GM18511 (cell line): ENCODE data around the gene ISG20L2.
A peak's percentile ranks its signal among the peaks of the same experiment; 100 is the strongest.

Experiments
- ATAC-seq: cut with Tn5 transposase; IDR thresholded peaks from one replicate; pipeline ENCODE4 v1.9.1; 2021; ENCODE audit warnings: mild to moderate bottlenecking, moderate library complexity; ENCODE audit not compliant: unreplicated experiment

Gene ISG20L2

DNA sequence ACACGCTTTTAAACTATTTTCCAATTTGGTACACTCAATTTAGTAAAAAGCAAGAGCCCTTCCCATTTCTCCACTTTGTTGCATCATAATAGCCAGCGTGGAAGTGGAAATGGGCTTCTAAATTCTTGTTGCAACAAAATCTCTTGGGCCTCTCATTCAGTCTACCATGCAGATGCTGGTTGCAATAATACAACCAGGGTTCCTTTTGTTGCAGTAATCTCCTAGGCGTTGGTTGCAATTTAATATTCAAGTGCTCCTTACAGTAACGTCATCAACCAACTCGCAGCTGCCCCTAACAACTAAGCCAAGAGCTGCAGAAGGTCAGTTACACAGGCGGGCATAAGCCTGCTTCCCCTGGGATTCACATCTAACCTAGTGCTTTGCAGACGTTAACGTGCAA is 25.7 kb upstream of the ISG20L2 start:
- no peak for ATAC-seq

DNA sequence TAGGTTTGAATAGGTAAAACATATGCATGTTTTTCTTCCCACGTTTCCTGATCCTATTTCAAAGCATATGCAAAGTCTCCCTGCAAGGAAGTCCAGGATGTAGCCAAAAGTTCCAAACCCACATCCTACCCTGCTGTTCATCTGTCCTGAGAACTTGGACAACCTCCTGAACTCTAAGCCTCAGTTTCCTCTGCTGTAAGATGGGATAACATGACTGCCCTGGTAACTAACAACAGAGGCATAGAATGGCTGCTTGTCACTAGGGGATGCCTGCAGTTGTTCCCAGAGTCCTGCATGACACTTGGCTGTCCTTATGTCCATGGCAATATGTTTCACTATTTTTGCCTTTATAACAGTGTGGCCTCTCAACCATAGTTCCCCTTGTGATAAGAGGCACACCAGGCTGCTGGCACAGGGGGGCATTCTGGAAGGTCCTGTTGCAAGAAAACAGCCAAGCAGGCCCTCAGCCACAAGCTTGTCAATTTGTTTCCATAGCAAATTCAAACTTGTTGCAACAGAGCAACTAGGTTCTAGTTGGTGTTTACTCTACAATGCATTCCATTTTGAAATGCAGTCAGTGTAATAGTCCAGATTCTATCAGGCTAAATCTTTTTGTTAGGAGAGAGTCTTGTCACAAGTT is 24.4 kb upstream of the ISG20L2 start:
- ATAC-seq = no peak

DNA sequence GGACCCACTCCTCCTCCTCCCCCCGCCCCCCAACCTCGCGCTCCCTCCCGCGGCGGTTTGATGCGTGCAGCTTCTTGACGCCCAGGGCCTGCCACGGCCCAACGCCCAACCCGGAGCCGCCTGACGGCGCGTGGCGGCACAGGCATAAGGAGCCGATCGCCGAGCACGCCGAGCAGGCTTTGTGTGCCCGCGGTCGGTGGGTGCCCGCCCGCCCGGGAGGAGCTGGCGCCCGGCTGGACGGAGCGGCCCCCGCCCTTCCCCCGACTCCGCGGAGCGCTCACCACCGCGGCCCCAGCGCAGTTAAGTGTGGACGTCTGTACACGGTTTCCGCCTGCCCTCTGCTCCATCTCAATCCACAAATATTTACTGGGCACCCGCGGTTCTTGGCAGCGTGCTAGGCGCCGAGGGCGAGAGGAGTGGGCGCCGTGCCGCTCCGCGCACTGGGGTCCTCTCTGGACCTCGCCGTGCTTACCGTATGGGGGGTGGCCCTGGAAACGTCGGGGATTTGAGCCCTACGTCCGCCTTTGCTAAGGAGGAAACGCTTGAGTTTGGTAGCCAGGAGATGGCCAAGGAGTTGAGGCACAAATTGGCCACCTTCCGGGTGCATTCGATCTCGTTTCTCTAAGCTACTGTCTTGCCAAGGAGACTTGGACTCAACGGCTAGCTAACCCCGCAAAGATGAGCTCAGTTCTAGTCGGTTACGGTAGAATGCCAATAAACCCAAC is 23.4 kb upstream of the ISG20L2 start:
- ATAC-seq = peak; percentile 70

DNA sequence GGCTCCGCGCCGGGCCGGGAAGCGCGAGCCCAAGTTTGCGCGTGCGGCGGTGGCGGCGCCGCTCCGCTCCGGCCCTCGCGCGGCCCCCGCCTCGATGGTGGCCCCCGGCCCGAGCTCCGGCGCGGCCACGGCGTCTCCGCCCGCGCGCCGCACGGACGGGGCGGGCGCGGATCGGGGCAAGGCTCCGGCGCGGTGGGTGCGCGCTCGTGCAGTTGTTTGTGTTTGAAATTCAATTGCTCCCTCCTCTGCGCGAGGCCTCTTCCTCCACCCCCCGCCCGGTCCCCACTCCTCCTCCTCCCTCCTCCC is 22.8 kb upstream of the ISG20L2 start, which contains the start of gene HDGF:
HDGF (minus strand) TSS at position 225 of the 306 bp plus-strand sequence. CDS start 246 bp downstream, outside the sequence.
- ATAC-seq = peak; percentile 26

DNA sequence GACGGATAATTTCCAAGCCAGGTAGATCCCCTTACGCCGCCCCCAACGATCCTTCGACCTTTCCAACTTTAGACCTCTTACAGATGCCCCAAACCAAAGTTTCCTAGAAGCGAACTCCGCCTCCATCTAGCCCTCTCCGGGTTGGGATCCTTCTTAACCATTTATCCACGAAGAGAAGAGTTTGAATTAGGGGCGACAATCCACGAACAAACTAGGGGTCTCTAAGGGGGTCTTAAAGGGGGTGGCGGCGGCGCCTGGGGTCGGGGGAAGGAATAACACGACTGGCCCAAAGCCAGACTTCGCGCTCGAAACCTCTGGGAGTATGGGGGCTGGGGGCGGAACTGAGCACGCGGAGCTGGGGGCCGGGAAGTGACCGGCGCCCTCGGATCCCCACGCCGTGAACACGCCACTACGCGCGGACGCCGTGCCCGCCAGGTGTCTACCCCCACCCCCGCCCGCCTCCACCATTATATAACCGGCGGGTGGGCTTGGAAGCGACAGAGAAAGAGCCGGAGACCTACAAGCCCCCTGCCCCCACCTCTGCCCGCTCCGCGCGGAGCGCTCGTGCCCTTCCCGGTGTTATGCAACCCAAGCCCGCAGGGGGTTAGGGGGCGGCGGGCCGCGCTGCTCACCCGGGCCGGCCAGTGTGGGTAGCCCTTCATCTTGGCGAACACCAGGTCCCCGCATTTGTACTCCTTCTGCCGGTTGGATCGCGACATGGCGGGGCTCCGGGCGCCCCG is 22.3 kb upstream of the ISG20L2 start:
- peak; percentile 24 for ATAC-seq

DNA sequence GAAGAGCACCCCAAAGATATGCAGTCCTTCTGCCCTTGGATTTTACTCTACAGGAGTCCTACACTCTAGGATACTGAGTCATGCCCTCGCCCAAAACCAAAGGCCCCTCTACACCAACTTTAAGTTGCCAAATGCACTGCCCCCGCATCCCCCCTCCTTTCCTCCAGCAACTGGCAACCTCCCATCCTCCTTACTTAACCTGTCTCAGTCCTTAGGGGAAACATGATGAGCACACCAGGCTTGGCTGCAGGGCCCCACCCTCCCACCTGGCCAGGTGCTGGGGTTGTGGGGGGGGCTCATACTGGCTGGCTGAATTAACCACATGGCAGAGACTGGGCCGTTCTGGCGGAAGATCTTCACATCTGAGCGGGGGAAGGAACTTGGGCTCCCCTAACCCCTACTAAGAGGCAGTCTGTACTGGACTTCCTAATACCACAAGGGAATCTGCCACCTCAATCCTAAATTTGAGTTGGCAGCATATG is 21.7 kb upstream of the ISG20L2 start:
- no peak for ATAC-seq

DNA sequence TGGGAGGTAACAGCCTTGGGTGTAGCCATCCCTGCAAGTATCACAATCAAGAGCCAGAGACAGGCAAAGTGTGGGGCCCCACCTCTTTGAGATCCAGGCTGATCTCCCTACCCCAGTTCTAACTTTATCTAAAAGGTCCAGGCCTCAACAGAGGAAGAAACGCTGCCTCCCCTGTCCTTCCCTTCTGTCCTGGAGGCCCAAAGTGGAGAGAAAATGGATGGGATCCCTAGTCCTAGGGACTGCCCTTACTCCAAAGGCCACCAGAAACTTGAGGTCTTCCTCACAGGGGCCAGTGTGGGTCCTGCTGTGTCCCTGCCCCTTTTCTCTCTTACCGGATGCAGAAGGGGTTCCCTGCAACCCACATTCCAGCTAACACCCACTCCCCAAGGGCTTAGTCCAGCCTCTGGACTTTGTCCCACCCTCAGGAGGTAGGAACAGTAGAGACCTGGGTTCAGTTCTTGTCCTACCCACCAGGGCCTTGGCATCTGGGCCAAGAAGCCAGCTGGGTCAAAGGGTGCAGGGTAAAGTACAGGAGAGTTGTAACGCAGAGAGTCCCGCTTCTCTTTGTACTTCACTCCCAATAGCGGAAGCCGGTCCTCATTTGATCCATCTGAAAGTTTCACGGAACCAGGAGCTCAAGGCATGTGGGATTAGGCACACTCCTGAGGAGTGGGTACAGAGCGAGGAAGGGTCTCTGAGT is 21.0 kb upstream of the ISG20L2 start:
- no peak for ATAC-seq

DNA sequence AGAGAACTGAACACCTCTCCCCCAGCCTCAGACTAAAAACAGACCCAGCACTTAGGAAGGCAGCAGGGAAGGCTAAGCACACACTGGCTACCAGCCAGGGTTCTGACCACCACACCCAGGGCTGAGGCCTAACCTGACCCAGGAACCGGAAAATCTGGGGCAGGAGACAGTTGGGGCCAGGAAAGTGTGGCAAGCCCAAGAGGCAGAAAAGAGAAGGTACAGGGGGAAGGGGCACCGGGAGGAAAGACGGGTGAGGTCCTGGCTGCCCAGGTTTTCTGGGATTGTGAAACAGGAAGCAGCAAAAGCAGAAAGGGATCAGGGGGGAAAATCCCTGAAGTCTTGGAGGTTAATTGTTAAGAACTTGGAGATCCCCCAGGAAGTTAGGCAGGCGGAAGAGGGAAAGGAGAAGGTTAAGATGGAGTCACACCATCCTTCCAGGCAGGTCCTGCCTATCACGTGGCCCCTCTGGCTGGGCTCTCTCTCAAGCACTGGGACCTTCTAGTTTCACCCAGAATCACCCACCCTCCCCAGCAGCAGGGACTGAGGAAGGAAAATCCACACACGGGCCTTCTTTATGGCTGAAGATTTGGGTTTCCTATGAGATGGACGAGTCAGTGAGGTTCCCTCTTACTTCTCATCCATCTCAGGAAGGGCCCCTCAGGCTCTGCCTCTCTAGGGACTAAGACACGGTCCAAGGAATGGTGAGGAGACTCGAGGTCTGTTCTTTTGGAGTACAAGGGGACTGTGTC is 20.3 kb upstream of the ISG20L2 start:
- ATAC-seq = no peak

DNA sequence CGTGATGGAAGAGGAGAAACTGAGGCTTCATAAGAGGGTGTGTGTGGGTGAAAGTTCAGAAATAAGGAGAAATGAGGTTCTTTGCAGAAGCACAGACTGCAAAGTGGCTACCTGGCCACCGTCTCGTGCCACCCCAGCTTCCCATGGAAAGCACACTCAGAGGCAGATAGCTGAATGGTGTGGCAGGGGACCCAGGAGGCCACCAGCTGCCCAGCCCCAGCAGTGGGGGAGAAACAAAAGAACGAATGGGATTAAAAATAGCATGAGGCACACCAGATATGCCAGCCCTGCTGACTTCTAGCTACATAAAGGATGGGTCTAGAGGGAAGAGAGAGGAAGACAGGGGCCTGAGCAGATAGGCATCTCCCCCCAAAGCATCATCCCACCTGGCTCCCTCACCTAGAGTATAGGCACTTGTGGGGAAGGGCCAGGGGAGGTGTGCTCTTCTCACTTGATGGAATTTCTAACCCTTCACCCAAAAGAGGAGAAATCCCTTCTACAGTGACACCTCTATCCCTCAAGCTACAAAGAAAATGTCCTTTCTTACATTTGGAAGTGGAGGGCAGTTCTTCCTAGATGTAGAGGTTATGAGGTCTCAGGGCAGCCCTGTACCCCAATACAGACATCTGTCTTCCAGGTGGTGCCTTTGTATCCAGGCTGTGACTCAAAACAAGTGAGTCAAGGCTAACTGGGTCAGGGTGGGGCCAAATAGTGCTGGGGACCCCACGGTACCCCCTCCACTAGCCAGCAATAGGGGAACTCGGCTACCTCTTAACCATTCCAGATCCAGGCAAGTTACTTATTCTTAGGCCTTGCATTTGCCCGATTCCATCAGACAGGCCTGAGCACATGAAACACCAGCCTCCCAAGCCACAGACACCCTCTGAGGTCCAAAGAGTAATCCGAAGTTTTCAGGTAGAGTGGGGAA is 19.4 kb upstream of the ISG20L2 start:
- no peak for ATAC-seq

DNA sequence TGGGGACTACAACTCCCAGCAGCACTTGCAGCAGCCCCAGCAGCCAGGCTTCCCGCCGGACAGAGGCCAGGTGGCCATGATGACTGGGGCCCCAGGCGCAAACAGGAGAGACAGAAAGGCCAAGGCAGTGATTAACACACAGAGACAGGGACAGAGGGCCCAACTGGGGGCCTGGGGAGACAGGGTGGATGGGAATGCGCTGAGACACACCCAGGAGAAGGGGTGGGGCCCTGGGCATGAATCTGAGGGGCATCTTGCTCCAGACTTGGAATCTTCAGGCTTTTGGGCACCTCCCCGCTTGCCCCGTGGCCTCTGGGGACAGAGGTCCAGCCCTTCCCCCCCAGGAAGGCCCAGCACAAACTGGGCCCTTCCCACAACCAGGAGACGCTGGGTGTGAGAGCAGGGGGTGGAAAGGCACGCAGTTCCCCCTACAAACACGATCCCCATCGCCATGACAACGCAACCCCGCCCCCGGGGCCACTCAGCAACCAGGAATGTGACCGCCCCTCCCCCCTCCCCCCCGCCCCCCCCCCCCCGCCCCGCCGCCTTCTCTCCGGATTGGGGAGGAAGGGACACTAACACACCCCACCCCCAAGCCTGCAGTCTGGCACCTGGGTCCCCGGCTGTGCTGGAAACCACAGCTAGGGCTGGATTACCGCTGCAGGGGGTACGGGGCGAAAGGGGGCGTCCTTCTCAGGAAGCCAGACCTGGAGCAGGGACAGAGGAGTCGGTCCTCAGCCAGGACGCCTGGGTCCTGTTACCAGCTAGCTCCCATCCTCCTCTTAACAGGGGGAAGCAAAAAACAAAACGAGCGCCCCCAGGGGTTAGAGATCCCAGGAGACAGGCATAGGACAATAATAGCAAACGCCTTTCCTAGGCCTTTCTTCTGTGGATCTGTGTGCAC is 18.4 kb upstream of the ISG20L2 start:
- ATAC-seq = no peak

DNA sequence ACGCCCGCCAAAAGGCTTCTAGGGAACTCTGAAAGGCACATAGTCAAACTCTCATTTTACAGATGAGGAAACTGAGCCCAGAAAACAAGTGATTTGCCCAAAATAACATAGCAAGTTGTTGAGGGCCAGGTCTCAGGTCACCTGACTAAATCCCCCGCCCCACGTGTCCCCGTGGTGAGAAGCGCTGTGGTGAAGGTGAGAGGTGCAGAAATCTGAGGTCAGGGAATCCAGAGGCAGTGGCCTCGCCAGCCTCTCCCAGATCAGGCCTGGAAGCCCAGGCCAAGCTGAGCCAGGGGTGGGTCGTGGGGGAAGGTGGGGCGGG is 17.8 kb upstream of the ISG20L2 start:
- ATAC-seq = no peak

DNA sequence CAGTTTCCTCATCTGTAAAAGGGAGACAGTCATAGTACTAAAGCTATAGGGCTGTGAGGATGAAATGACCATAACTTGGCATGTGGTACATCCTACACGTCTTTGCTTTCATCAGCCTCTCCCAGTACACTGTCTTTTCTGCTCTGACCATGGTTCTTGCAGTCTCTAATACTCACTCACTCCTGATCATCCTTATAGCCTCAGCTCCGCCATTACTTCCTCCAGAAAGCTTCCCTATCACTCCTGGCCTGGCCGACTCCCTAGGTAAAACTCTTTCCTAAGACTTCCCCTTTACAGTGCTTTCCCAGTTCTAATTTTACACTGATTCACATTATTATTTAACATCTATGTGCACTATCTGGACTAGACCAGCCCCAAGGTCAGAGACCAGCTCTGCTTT is 17.3 kb upstream of the ISG20L2 start:
- no peak for ATAC-seq

DNA sequence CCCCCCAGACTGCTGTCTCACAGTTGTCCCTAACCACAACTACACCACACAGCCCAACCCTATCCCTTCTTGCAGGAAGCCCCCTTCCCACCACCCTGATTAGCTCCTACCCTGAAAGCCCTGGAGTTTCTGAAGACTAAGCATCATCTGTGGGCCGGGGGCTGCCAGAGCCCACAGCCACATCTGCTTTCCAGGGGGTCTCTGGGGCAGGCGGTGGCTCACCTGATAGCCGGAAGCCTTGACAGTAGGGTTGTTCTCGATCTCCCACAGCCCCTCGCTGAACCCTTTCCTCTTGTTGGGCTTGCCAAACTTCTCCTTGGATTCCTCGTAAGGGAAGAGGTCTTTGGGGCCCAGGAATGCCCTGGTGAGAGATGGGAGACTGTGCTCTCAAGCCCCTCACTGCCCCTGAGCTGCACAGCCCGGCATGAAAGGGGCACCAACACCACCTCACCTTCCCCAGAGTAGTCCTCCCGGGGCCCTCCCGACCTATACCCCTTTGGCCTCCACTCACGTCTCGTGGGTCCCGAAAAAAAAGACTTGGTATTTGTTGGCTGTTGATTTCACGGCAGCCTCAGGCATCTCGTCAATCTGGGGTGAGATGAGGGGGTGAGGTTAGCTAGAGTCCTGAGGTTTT is 16.3 kb upstream of the ISG20L2 start:
- ATAC-seq = no peak

DNA sequence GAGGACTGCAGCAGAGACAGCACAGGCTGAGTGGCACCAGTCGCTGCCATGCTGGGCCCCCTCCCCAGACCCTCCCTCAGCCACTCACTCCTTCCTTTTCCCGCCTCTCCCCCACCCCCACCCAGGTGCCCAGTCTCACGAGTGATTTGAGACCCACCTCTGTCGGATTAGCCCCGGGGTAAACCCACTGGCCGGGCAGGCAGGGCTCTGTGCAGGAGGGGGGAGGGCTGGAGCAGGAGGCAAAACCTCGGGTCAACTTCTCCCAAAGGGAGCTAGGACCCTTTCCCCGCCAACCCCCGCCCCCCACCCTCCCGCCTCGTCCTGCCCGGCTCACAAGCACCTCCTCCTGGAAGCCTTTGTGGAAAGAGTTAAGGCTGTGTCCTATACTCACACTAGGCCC is 15.8 kb upstream of the ISG20L2 start:
- ATAC-seq = no peak

DNA sequence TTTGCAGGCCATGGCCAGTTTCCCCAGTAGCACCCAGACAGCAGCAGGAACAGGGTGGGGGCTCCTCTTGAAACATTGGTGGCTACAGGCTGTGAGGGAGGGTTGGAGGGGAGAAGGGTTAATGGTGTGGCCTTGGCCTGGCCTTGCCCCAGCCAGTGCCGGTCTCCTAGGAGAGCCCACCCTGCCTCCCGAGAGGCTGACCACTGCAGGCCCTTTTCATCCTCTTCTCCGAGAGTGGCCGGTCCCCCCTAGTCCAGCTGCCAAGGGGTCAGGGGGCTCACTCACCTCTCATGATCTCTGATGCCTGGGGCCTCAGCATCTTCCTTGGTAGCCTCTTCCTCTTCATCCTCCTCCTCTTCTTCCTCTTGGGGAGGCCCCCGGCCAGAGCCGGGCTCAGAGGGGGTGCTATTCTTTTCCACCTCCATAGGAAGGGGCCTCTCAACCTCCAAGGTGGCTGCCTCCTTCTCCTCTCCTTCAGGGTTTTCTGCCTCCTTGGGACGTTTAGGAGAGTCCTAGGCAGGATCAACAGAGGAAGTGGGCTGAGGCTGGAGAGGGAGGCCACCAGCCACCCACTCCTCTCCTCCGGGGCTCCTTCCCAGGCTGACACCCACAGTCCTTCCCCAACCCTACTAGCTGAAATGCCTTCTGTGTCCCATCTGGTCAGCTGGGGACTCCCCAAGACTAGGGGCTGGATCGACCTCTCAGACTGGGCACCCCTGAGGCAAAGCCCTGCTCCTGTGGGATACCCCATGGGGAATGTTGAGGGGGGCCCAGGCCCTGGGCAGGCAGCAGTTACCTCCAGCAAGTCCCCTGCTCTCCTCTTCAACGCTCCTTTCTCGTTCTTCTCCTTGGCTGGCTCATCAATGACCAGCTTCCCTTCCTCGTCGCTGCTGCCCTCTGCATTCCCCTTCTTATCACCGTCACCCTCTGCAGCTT is 15.1 kb upstream of the ISG20L2 start:
- ATAC-seq = no peak

DNA sequence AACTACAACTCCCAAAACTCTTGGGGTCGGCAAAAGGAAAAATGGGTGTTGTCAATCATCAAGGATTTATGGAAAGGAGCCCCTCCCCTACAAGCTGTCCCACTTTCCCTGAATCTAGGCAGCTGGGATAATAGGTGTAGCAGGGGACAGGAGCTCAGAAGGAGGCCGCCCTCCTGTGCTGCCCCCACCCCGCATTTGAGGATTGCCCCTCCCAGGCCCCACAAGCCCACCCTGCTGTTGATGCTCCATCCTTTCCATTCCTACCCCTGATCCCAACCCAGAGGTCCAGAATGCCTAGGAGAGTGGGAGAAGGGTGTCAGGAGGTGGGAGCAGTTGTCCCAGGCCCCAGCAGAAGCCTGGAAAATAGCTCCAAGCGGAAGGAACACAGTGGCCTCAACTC is 14.2 kb upstream of the ISG20L2 start:
- ATAC-seq = no peak

DNA sequence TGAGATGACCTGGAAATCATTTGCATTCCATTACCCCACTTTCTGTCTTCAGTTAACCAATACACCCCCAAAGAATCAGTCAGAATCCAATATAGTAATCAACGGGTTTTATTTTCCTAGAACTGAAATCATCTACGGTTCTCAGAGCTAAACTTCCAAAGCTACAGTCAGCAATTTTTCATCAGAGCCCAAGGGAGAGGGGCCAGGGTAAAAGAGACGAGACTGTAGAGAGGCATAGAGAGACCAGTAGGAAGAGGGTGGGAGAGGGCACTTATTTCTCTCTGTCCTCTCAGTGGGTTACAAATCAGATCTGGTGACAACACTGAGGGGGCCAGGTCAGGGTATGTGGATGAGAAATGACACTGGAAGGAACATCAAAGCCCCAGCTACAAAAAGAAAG is 13.5 kb upstream of the ISG20L2 start:
- ATAC-seq = no peak
